BJ (cell line): ENCODE results near the gene SLAMF8. TPM values are rescaled to one million over a fixed set of nuclear protein-coding genes. Genes with fewer than 3 reads are reported as not detected.

ENCODE experiments used
- CTCF ChIA-PET: fragments of 350-600 bp; formaldehyde crosslinking; extraction: SDS; loops from one replicate; lab custom pipeline; 2021; ENCODE audit warnings: antibody characterized with exemption, inconsistent platforms; lab: Yijun Ruan, JAX
- POLR2A ChIA-PET: fragments of 300-600 bp; sonication (Branson Sonifier 250); formaldehyde crosslinking; extraction: SDS; loops from one replicate; lab custom pipeline; 2021; ENCODE audit warnings: antibody characterized with exemption; lab: Charles Lee
- DNase-seq: peaks from one replicate; pipeline ENCODE4 v3.0.0-alpha.2; 2011; ENCODE audit warnings: low read depth
- H3K27me3 ChIP-seq: 2 replicates; pipeline ENCODE4 v1.6.0; 2011; ENCODE audit warnings: low read length; ENCODE audit not compliant: control insufficient read depth, insufficient read depth
- H3K36me3 ChIP-seq: 2 replicates; pipeline ENCODE4 v1.5.1; 2011; ENCODE audit warnings: low read length; ENCODE audit not compliant: control insufficient read depth, insufficient read depth
- H3K4me3 ChIP-seq: 2 replicates; pipeline ENCODE4 v1.5.1; 2011; ENCODE audit warnings: low read depth, mild to moderate bottlenecking, control low read depth, low read length
- polyA plus RNA-seq: library from polyadenylated mRNA; depleted of rRNA; stranded (reverse); fragments of >200 nt; gene quantifications from 2 replicates; pipeline ENCODE4 v1.2.3, GENCODE V29; 2011
- TF ChIP-seq, protein P1 (sequence below): IDR thresholded peaks from 2 replicates; pipeline ENCODE4 v1.5.1; 2011; ENCODE audit warnings: low read depth, mild to moderate bottlenecking, control low read depth, inconsistent platforms, low read length, moderate library complexity; ENCODE audit not compliant: insufficient read depth

Gene SLAMF8
- polyA plus RNA-seq, 1 experiment = 0.06 TPM

GRCh38 chr1:159827549-159827948, 876 bp downstream of the SLAMF8 start:
- Histone ChIP-seq H3K4me3 (no peak overlapping the region), H3K36me3 (no peaks in the 10 kb centered on the region), H3K27me3 (peaks cover 3% of the 10 kb centered on the region)
- ChIA-PET CTCF (interaction anchor here (0.8 to 2.1 kb wide), 2 partner anchors 8 to 63 kb away, joined by 3 to 6 read pairs; no protein-coding TSS in a partner anchor), POLR2A (no interaction called here)
- TF ChIP-seq, protein P1, sequence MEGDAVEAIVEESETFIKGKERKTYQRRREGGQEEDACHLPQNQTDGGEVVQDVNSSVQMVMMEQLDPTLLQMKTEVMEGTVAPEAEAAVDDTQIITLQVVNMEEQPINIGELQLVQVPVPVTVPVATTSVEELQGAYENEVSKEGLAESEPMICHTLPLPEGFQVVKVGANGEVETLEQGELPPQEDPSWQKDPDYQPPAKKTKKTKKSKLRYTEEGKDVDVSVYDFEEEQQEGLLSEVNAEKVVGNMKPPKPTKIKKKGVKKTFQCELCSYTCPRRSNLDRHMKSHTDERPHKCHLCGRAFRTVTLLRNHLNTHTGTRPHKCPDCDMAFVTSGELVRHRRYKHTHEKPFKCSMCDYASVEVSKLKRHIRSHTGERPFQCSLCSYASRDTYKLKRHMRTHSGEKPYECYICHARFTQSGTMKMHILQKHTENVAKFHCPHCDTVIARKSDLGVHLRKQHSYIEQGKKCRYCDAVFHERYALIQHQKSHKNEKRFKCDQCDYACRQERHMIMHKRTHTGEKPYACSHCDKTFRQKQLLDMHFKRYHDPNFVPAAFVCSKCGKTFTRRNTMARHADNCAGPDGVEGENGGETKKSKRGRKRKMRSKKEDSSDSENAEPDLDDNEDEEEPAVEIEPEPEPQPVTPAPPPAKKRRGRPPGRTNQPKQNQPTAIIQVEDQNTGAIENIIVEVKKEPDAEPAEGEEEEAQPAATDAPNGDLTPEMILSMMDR = no peak
- no peak for DNase-seq

DNA sequence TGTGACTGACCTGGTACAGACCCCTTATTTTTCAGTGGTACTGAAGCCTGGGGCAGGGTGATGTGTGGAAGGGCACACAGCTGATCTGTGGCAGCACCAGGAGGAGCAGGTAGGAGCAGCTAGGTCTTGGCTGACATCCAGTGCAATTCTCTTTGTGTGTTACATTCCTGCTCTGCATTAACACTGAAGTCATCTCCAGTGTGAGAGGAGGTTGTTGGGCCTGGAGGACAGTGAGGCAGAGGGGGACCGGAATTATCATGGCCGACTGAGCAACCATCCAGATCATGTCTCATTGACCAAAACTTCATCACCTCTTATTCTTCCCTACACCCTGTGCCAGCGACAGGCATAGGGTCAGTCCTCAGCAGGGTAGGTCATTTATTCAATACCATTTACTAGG, 1.5 kb downstream of the SLAMF8 start:
- Histone ChIP-seq H3K27me3 (no peaks in the 10 kb centered on the region), H3K36me3 (no peaks in the 10 kb centered on the region), H3K4me3 (no peak overlapping the region)
- DNase-seq = no peak
- CTCF ChIA-PET = interaction anchor here (0.8 to 2.1 kb wide), 3 partner anchors 8 to 63 kb away, joined by 3 to 6 read pairs (median 4); no protein-coding TSS in a partner anchor
- TF ChIP-seq, protein P1 = no peak
- POLR2A ChIA-PET = no interaction called here

- ChIA-PET POLR2A (no interaction called here), CTCF (interaction anchor here (2.0 kb wide), 1 partner anchor 9 kb away, joined by 4 read pairs; no protein-coding TSS in a partner anchor)
- H3K4me3 ChIP-seq = no peak overlapping the region
Observed at GRCh38 chr1:159828581-159829272, 2.1 kb downstream of the SLAMF8 start.

GRCh38 chr1:159829273-159829634, 2.6 kb downstream of the SLAMF8 start:
- ChIA-PET POLR2A (no interaction called here), CTCF (interaction anchor here (0.9 to 2.0 kb wide), 5 partner anchors 9 to 65 kb away, joined by 3 to 8 read pairs (median 5); no protein-coding TSS in a partner anchor)
- no peak for DNase-seq
- Histone ChIP-seq H3K27me3 (no peaks in the 10 kb centered on the region), H3K4me3 (no peak overlapping the region), H3K36me3 (no peaks in the 10 kb centered on the region)
- TF ChIP-seq, protein P1 = peak; percentile 33

More at GRCh38 chr1:159828581-159829272, 2.1 kb downstream of the SLAMF8 start:
- TF ChIP-seq, protein P1 = no peak
- Histone ChIP-seq H3K27me3 (no peaks in the 10 kb centered on the region), H3K36me3 (no peaks in the 10 kb centered on the region)
- DNase-seq = no peak

- TF ChIP-seq, protein P1 = no peak
- Histone ChIP-seq H3K4me3 (no peak overlapping the region), H3K36me3 (no peaks in the 10 kb centered on the region), H3K27me3 (no peaks in the 10 kb centered on the region)
- DNase-seq = no peak
- ChIA-PET CTCF (interaction anchor here (0.9 to 2.0 kb wide), 6 partner anchors 10 to 64 kb away, joined by 3 to 8 read pairs (median 5); no protein-coding TSS in a partner anchor), POLR2A (interaction anchor here (0.9 kb wide), 1 partner anchor 23 kb away, joined by 4 read pairs; no protein-coding TSS in a partner anchor)
Observed at GRCh38 chr1:159829822-159830465, 3.3 kb downstream of the SLAMF8 start.
